Activated CD4-positive, alpha-beta T cell treated with anti-CD3 and anti-CD28 coated beads, Interleukin-2, amount 10 ng/mL, durations not matched to agents 7 days and 5 days (primary cell): ENCODE results near the gene ISL1. TPM values are rescaled to one million over a fixed set of nuclear protein-coding genes. Genes with fewer than 3 reads are reported as not detected.

ENCODE experiments used
- CTCF ChIA-PET: fragments of 350-600 bp; sonication (Branson Sonifier 250); formaldehyde crosslinking; loops from one replicate; lab custom pipeline; 2021; ENCODE audit warnings: antibody characterized with exemption; lab: Charles Lee
- POLR2A ChIA-PET: fragments of 350-600 bp; sonication (Branson Sonifier 250); formaldehyde crosslinking; loops from one replicate; lab custom pipeline; 2021; ENCODE audit warnings: antibody characterized with exemption; lab: Charles Lee
- DNase-seq: peaks from one replicate; pipeline ENCODE4 v3.0.0-alpha.2; 2020
- H3K27ac Mint-ChIP-seq: one replicate; pipeline ENCODE4 v1.8.0; 2021; ENCODE audit warnings: mild to moderate bottlenecking, moderate library complexity, mixed read lengths
- H3K27me3 Mint-ChIP-seq: one replicate; pipeline ENCODE4 v1.8.0; 2021; ENCODE audit warnings: mixed read lengths
- H3K36me3 Mint-ChIP-seq: one replicate; pipeline ENCODE4 v1.8.0; 2021; ENCODE audit warnings: low read depth, mixed read lengths
- H3K4me1 Mint-ChIP-seq: one replicate; pipeline ENCODE4 v1.8.0; 2021; ENCODE audit warnings: mixed read lengths
- H3K4me3 Mint-ChIP-seq: one replicate; pipeline ENCODE4 v1.8.0; 2021; ENCODE audit warnings: mild to moderate bottlenecking, moderate library complexity, mixed read lengths
- H3K9me3 Mint-ChIP-seq: one replicate; pipeline ENCODE4 v1.8.0; 2021; ENCODE audit warnings: mixed read lengths
- total RNA-seq, 2 experiments: library from RNA; stranded (reverse); gene quantifications; one replicate each; pipeline ENCODE4 v1.2.3, GENCODE V29; 2021

ISL1 gene
- total RNA-seq, 2 experiments from 2014 or later: not detected

- Mint-ChIP-seq H3K9me3 (no peaks in the 10 kb centered on the region), H3K4me3 (no peak overlapping the region), H3K4me1 (peaks cover 7% of the 10 kb centered on the region), H3K36me3 (peaks cover 3% of the 10 kb centered on the region), H3K27ac (no peak overlapping the region), H3K27me3 (peaks cover 88% of the 10 kb centered on the region)
- CTCF ChIA-PET: no interaction called here
- no peak for DNase-seq
- POLR2A ChIA-PET: no interaction called here
Measured at GRCh38 chr5:51379331-51379700, 3.9 kb upstream of the ISL1 start.

GRCh38 chr5:51380603-51381207 is 2.5 kb upstream of the ISL1 start:
- Mint-ChIP-seq H3K36me3 (peaks cover 3% of the 10 kb centered on the region), H3K9me3 (no peaks in the 10 kb centered on the region), H3K27me3 (peaks cover 92% of the 10 kb centered on the region), H3K27ac (no peak overlapping the region), H3K4me3 (no peak overlapping the region), H3K4me1 (peaks cover 7% of the 10 kb centered on the region)
- no peak for DNase-seq
- CTCF ChIA-PET: interaction anchor here (0.6 to 1.0 kb wide), 2 partner anchors 38 to 417 kb away, joined by 4 read pairs; no protein-coding TSS in a partner anchor
- POLR2A ChIA-PET: no interaction called here

- CTCF ChIA-PET: interaction anchor here (0.6 to 0.7 kb wide), 2 partner anchors 319 to 1692 kb away, joined by 3 read pairs; no protein-coding TSS in a partner anchor
- Mint-ChIP-seq H3K4me3 (no peak overlapping the region), H3K9me3 (no peaks in the 10 kb centered on the region), H3K27me3 (peaks cover 98% of the 10 kb centered on the region), H3K4me1 (peaks cover 8% of the 10 kb centered on the region), H3K27ac (peak overlapping the region; percentile 19), H3K36me3 (peaks cover 3% of the 10 kb centered on the region)
- POLR2A ChIA-PET: no interaction called here
- DNase-seq: no peak
Measured at GRCh38 chr5:51381761-51382474, 1.3 kb upstream of the ISL1 start.

- peaks cover 9% of the 10 kb centered on the region for H3K4me1 Mint-ChIP-seq
- H3K27me3 Mint-ChIP-seq: peaks cover 96% of the 10 kb centered on the region
- H3K27ac Mint-ChIP-seq: no peak overlapping the region
- POLR2A ChIA-PET: no interaction called here
- no peak for DNase-seq
- H3K36me3 Mint-ChIP-seq: peaks cover 3% of the 10 kb centered on the region
- no peak overlapping the region for H3K4me3 Mint-ChIP-seq
- CTCF ChIA-PET: no interaction called here
- no peaks in the 10 kb centered on the region for H3K9me3 Mint-ChIP-seq
Measured at GRCh38 chr5:51382521-51383130, 622 bp upstream of the ISL1 start.

- no peaks in the 10 kb centered on the region for H3K36me3 Mint-ChIP-seq
- ChIA-PET POLR2A (no interaction called here), CTCF (no interaction called here)
- H3K9me3 Mint-ChIP-seq: no peaks in the 10 kb centered on the region
- no peak overlapping the region for H3K4me3 Mint-ChIP-seq
- peaks cover 9% of the 10 kb centered on the region for H3K4me1 Mint-ChIP-seq
- DNase-seq: no peak
- H3K27me3 Mint-ChIP-seq: peaks cover 93% of the 10 kb centered on the region
- no peak overlapping the region for H3K27ac Mint-ChIP-seq
Measured at GRCh38 chr5:51384281-51384840, 1.1 kb downstream of the ISL1 start.

- Mint-ChIP-seq H3K27me3 (peaks cover 90% of the 10 kb centered on the region), H3K4me1 (peaks cover 9% of the 10 kb centered on the region), H3K27ac (no peak overlapping the region), H3K4me3 (no peak overlapping the region), H3K9me3 (no peaks in the 10 kb centered on the region), H3K36me3 (no peaks in the 10 kb centered on the region)
- ChIA-PET POLR2A (no interaction called here), CTCF (interaction anchor here (0.6 kb wide), 1 partner anchor 22 kb away, joined by 5 read pairs; no protein-coding TSS in a partner anchor)
- no peak for DNase-seq
Measured at GRCh38 chr5:51385216-51385615, 2.0 kb downstream of the ISL1 start.

- no peak for DNase-seq
- H3K4me3 Mint-ChIP-seq: no peak overlapping the region
- peaks cover 4% of the 10 kb centered on the region for H3K4me1 Mint-ChIP-seq
- no peaks in the 10 kb centered on the region for H3K36me3 Mint-ChIP-seq
- H3K27me3 Mint-ChIP-seq: peaks cover 83% of the 10 kb centered on the region
- H3K9me3 Mint-ChIP-seq: no peaks in the 10 kb centered on the region
- CTCF ChIA-PET: interaction anchor here (1.6 kb wide), 1 partner anchor 21 kb away, joined by 3 read pairs; no protein-coding TSS in a partner anchor
- H3K27ac Mint-ChIP-seq: no peak overlapping the region
- POLR2A ChIA-PET: no interaction called here
Measured at GRCh38 chr5:51386916-51387883, 4.0 kb downstream of the ISL1 start.

GRCh38 chr5:51387884-51388275 is 4.6 kb downstream of the ISL1 start:
- H3K4me1 Mint-ChIP-seq: peaks cover 3% of the 10 kb centered on the region
- peaks cover 81% of the 10 kb centered on the region for H3K27me3 Mint-ChIP-seq
- no peaks in the 10 kb centered on the region for H3K36me3 Mint-ChIP-seq
- no peak overlapping the region for H3K27ac Mint-ChIP-seq
- no peak for DNase-seq
- H3K9me3 Mint-ChIP-seq: no peaks in the 10 kb centered on the region
- CTCF ChIA-PET: interaction anchor here (1.6 kb wide), 1 partner anchor 20 kb away, joined by 3 read pairs; no protein-coding TSS in a partner anchor
- POLR2A ChIA-PET: no interaction called here
- H3K4me3 Mint-ChIP-seq: no peak overlapping the region

GRCh38 chr5:51388488-51389287 is 5.4 kb downstream of the ISL1 start:
- H3K27ac Mint-ChIP-seq: peak overlapping the region; percentile 9
- no peaks in the 10 kb centered on the region for H3K36me3 Mint-ChIP-seq
- H3K9me3 Mint-ChIP-seq: no peaks in the 10 kb centered on the region
- no peak overlapping the region for H3K4me3 Mint-ChIP-seq
- H3K27me3 Mint-ChIP-seq: peaks cover 73% of the 10 kb centered on the region
- no peak for DNase-seq
- ChIA-PET POLR2A (no interaction called here), CTCF (interaction anchor here (1.6 kb wide), 1 partner anchor 19 kb away, joined by 3 read pairs; no protein-coding TSS in a partner anchor)
- peaks cover 1% of the 10 kb centered on the region for H3K4me1 Mint-ChIP-seq

- no peak overlapping the region for H3K4me3 Mint-ChIP-seq
- CTCF ChIA-PET: no interaction called here
- peaks cover 1% of the 10 kb centered on the region for H3K4me1 Mint-ChIP-seq
- no peaks in the 10 kb centered on the region for H3K9me3 Mint-ChIP-seq
- H3K36me3 Mint-ChIP-seq: no peaks in the 10 kb centered on the region
- H3K27me3 Mint-ChIP-seq: peaks cover 72% of the 10 kb centered on the region
- no peak for DNase-seq
- POLR2A ChIA-PET: no interaction called here
- no peak overlapping the region for H3K27ac Mint-ChIP-seq
Measured at GRCh38 chr5:51389288-51389576, 6.0 kb downstream of the ISL1 start.

GRCh38 chr5:51389577-51390463 is 6.6 kb downstream of the ISL1 start:
- Mint-ChIP-seq H3K4me1 (peaks cover 1% of the 10 kb centered on the region), H3K27me3 (peaks cover 69% of the 10 kb centered on the region), H3K27ac (no peak overlapping the region), H3K9me3 (no peaks in the 10 kb centered on the region), H3K4me3 (no peak overlapping the region), H3K36me3 (no peaks in the 10 kb centered on the region)
- no peak for DNase-seq
- ChIA-PET CTCF (no interaction called here), POLR2A (no interaction called here)
